CD4-positive, alpha-beta T cell (primary cell): ENCODE data around the gene UTP25. TPM values are rescaled to one million over a fixed set of nuclear protein-coding genes. Genes with fewer than 3 reads are reported as not detected.

ENCODE experiments used
- ATAC-seq: fragments of 200-7000 bp; cut with Tn5 transposase; one replicate; pipeline ENCODE4 v1.10.0; 2022; ENCODE audit warnings: mild to moderate bottlenecking; ENCODE audit not compliant: poor library complexity
- CTCF ChIA-PET: fragments of 350-600 bp; sonication (Branson Sonifier 250); formaldehyde crosslinking; loops from one replicate; lab custom pipeline; 2021; ENCODE audit warnings: antibody characterized with exemption, inconsistent platforms; lab: Charles Lee
- POLR2A ChIA-PET: fragments of 350-600 bp; sonication (Branson Sonifier 250); formaldehyde crosslinking; loops from one replicate; lab custom pipeline; 2021; ENCODE audit warnings: antibody characterized with exemption, inconsistent platforms; lab: Charles Lee
- DNase-seq, 14 experiments: peaks; one replicate each; pipeline ENCODE4 v3.0.0-alpha.2; 2013 to 2020; ENCODE audit warnings: mixed read lengths in 2 of 14
- H3K27ac ChIP-seq, 2 donors: one replicate each; pipeline versions ENCODE4 v1.5.1 to v1.7.0; 2013; ENCODE audit warnings: low read length in 2 of 2, low read depth in 1 of 2, mild to moderate bottlenecking in 1 of 2
- H3K27me3 ChIP-seq, 2 experiments: 1 replicate in 1 of 2; 2 replicates in 1 of 2; pipeline versions ENCODE4 v1.6.1 to v1.7.0; 2013; ENCODE audit warnings: low read length in 2 of 2, control low read depth in 1 of 2, mild to moderate bottlenecking in 1 of 2, moderate library complexity in 1 of 2; ENCODE audit not compliant: insufficient read depth in 2 of 2, control insufficient read depth in 1 of 2
- H3K36me3 ChIP-seq: one replicate; pipeline ENCODE4 v1.6.1; 2013; ENCODE audit warnings: low read length, control low read depth; ENCODE audit not compliant: insufficient read depth
- H3K4me1 ChIP-seq: one replicate; pipeline ENCODE4 v1.6.1; 2013; ENCODE audit warnings: low read length, control low read depth; ENCODE audit not compliant: insufficient read depth
- H3K4me3 ChIP-seq: one replicate; pipeline ENCODE4 v1.5.1; 2013; ENCODE audit warnings: mild to moderate bottlenecking, low read length, moderate library complexity
- H3K9me3 ChIP-seq, 2 experiments: 1 replicate in 1 of 2; 2 replicates in 1 of 2; pipeline versions ENCODE4 v1.6.1 to v1.7.0; 2013; ENCODE audit warnings: low read length in 2 of 2, mild to moderate bottlenecking in 2 of 2, control low read depth in 1 of 2, moderate library complexity in 1 of 2; ENCODE audit not compliant: control insufficient read depth in 1 of 2, insufficient read depth in 1 of 2
- H3K27ac Mint-ChIP-seq: one replicate; pipeline ENCODE4 v1.8.0; 2020; ENCODE audit warnings: mixed read lengths
- H3K27me3 Mint-ChIP-seq: one replicate; pipeline ENCODE4 v1.8.0; 2021; ENCODE audit warnings: mixed read lengths
- H3K36me3 Mint-ChIP-seq: one replicate; pipeline ENCODE4 v1.8.0; 2021; ENCODE audit warnings: low read depth, mixed read lengths
- H3K4me1 Mint-ChIP-seq: one replicate; pipeline ENCODE4 v1.8.0; 2021; ENCODE audit warnings: low read depth, mixed read lengths
- H3K4me3 Mint-ChIP-seq: one replicate; pipeline ENCODE4 v1.8.0; 2020; ENCODE audit warnings: mild to moderate bottlenecking, mixed read lengths
- H3K9me3 Mint-ChIP-seq: one replicate; pipeline ENCODE4 v1.8.0; 2020; ENCODE audit warnings: mixed read lengths
- intact Hi-C, 2 experiments: fragments of 100-400 bp; cut with DNase I in 1 of 2; cut with micrococcal nuclease in 1 of 2; formaldehyde crosslinking; loops; one replicate each; pipeline versions ENCODE4 v1.15.1 to v1.9.0; 2023 to 2025; cut with DNase I, micrococcal nuclease
- total RNA-seq, 174 experiments: library from RNA in 2 of 174; stranded (reverse) in 2 of 174; gene quantifications; one replicate each; pipeline ENCODE4 v1.2.3 and lab custom pipeline; 2021 to 2026
- TF ChIP-seq, protein P1 (sequence below): fragments of 200-600 bp; IDR thresholded peaks from one replicate; pipeline ENCODE4 v1.8.0; 2022; ENCODE audit warnings: antibody characterized with exemption, mild to moderate bottlenecking

The UTP25 gene
- total RNA-seq, 2 experiments from 2014 or later = 6.0 to 6.4 TPM

DNA sequence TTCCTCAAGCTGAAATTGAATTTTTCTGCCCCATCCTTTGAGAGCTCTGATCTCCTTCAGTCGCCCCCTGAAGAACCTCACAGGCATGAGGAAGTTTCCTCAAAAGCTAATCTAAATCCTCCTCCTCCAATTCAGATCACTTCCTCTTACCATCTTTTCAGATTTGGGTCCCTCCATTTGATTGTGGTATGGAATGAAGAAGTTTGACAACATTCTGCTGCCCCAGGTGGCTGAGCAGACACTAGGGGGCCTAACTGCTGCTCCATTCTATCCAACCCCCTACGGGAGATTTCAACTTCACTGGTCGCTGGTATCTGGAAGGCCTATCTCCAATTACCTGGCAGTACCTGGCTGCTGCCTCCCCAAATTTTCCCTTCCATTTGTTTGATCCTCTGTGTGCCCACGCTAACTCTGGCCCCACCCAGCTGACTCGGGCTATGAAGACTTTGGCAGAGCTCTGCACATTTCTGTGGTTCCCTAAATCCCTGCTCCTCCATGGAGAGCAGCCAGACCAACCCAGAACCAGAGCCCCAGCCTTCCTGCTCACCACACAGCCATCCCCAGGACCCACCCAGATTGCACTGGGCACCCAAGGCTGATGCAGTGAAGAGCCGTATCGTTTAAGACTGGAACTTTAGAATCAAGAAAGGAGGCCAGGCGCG is 29.7 kb upstream of the UTP25 start:
- Histone ChIP-seq H3K27ac (no peak overlapping the region), H3K27me3 (peaks cover 0 to 7% of the 10 kb centered on the region in 2 experiments), H3K36me3 (no peaks in the 10 kb centered on the region), H3K4me3 (no peak overlapping the region), H3K9me3 (no peaks in the 10 kb centered on the region), H3K4me1 (no peaks in the 10 kb centered on the region)
- Mint-ChIP-seq H3K4me1 (no peaks in the 10 kb centered on the region), H3K27ac (no peak overlapping the region), H3K4me3 (no peak overlapping the region), H3K9me3 (no peaks in the 10 kb centered on the region), H3K36me3 (no peaks in the 10 kb centered on the region), H3K27me3 (peaks cover 35% of the 10 kb centered on the region)
- no peak for DNase-seq
- ChIA-PET CTCF (no interaction called here), POLR2A (no interaction called here)
- TF ChIP-seq, protein P1, sequence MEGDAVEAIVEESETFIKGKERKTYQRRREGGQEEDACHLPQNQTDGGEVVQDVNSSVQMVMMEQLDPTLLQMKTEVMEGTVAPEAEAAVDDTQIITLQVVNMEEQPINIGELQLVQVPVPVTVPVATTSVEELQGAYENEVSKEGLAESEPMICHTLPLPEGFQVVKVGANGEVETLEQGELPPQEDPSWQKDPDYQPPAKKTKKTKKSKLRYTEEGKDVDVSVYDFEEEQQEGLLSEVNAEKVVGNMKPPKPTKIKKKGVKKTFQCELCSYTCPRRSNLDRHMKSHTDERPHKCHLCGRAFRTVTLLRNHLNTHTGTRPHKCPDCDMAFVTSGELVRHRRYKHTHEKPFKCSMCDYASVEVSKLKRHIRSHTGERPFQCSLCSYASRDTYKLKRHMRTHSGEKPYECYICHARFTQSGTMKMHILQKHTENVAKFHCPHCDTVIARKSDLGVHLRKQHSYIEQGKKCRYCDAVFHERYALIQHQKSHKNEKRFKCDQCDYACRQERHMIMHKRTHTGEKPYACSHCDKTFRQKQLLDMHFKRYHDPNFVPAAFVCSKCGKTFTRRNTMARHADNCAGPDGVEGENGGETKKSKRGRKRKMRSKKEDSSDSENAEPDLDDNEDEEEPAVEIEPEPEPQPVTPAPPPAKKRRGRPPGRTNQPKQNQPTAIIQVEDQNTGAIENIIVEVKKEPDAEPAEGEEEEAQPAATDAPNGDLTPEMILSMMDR = no peak
- intact Hi-C loops = no loop called here
- no peak for ATAC-seq

DNA sequence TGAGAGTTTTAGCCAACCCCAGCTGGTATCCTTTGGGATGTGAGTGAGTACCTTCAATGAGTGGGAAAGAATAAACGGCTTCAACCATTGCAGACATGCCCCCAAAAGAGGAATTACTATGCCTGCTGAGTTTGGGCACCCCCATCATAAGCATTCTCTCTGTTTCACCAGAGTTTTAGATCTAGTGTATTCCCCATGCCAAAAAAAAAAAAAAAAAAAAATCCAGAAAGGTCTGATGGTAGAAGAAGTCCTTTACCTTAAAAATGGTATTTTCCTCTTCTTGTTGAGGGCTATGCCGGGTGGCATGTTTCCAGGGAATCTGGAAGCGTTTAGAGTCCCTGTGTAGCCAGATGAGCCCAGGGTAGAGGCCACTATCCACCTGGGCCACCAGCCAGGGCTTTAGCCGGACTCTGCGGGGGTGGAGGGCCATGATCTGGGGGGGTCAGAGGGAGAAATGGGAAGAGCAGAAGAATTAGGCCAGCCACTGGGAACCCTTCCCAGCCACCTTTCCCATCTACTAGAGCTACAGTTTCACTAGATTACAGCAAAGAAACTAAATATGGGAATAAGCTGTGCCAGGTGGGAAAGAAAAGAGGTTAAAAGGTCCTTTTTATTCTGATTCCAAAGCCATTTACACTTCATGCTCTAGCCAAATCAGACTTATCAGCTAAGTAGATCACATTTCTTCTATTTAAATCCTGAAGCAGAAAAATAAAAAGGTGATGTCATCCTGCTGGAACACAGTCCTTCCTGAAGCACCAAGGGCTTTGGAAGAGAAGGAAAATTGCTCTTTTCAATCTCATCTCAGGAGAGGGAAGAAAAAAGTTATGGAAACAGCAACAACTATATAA is 26.6 kb upstream of the UTP25 start:
- DNase-seq = no peak
- CTCF ChIA-PET = interaction anchor here (1.2 kb wide), 1 partner anchor 27 kb away, joined by 3 read pairs; the partner anchor contains the start of gene UTP25
- POLR2A ChIA-PET = no interaction called here
- H3K4me1 Mint-ChIP-seq = peaks cover 6% of the 10 kb centered on the region
- Histone ChIP-seq H3K9me3 (peaks cover 0 to 4% of the 10 kb centered on the region in 2 experiments), H3K27ac (no peak overlapping the region), H3K4me1 (peaks cover 8% of the 10 kb centered on the region), H3K4me3 (no peak overlapping the region), H3K27me3 (peaks cover 4% of the 10 kb centered on the region in 2 experiments), H3K36me3 (no peaks in the 10 kb centered on the region)
- no peaks in the 10 kb centered on the region for H3K9me3 Mint-ChIP-seq
- intact Hi-C loops = no loop called here
- no peak overlapping the region for H3K27ac Mint-ChIP-seq
- H3K36me3 Mint-ChIP-seq = no peaks in the 10 kb centered on the region
- no peak overlapping the region for H3K4me3 Mint-ChIP-seq
- no peak for ATAC-seq
- peaks cover 28% of the 10 kb centered on the region for H3K27me3 Mint-ChIP-seq
- TF ChIP-seq, protein P1 = no peak

DNA sequence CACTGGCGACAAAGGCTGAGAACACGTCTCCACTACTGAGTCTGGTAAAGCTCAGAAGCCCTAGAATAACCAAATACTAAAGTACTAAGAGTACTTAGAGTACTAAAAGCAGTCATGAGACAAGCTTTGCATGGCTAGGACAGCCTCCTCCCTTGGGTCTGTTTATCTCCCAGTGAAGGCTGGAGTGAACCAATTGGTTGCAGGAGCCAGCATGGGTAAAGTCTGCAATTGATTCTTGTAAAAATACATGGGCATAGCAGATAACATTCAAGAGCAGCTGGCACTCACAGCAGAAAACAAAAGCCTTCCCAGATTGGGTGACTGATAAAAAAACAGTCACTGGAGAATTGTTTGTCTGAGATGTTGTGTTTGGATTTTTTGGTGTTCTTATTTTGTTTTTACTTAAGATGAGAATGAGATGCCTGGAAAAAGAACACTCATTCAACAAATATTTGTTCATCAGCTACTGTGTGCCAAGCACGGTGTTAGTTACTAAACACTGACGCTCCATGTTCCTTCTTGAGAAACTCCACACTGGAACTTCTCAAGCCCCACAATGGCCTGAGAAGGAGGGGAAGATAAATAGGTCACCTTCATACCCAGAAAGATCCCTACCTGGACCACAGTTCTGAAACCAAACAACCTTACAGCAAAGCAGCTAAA is 25.5 kb upstream of the UTP25 start:
- ChIA-PET POLR2A (no interaction called here), CTCF (no interaction called here)
- Histone ChIP-seq H3K9me3 (peaks cover 0 to 4% of the 10 kb centered on the region in 2 experiments), H3K4me1 (peaks cover 8% of the 10 kb centered on the region), H3K4me3 (no peak overlapping the region), H3K36me3 (no peaks in the 10 kb centered on the region), H3K27ac (no peak overlapping the region), H3K27me3 (peaks cover 4% of the 10 kb centered on the region in 2 experiments)
- H3K4me1 Mint-ChIP-seq = peaks cover 8% of the 10 kb centered on the region
- TF ChIP-seq, protein P1 = no peak
- intact Hi-C loops = no loop called here
- no peaks in the 10 kb centered on the region for H3K9me3 Mint-ChIP-seq
- no peak overlapping the region for H3K4me3 Mint-ChIP-seq
- peaks cover 26% of the 10 kb centered on the region for H3K27me3 Mint-ChIP-seq
- DNase-seq = no peak
- ATAC-seq = no peak
- no peak overlapping the region for H3K27ac Mint-ChIP-seq
- no peaks in the 10 kb centered on the region for H3K36me3 Mint-ChIP-seq
